Kidney (tissue), 14 donors: ENCODE measurements around the gene ADCY4. TPM values are rescaled to one million over a fixed set of nuclear protein-coding genes. Genes with fewer than 3 reads are reported as not detected.

Experiments used
- DNase-seq, 5 donors: peaks; one replicate each; pipeline ENCODE4 v3.0.0-alpha.2; 2013 to 2020
- FAIRE-seq: peaks from 2 replicates; lab custom pipeline; 2012; peaks lifted over from hg19 to GRCh38; lab: Jason Lieb, UNC
- H3K27ac ChIP-seq, 2 donors: one replicate each; pipeline ENCODE4 v1.7.0; 2013; ENCODE audit warnings: low read depth in 2 of 2, low read length in 2 of 2, inconsistent platforms in 1 of 2
- H3K27me3 ChIP-seq: one replicate; pipeline ENCODE4 v1.7.1; 2013; ENCODE audit warnings: low read length, inconsistent platforms; ENCODE audit not compliant: control insufficient read depth, insufficient read depth
- H3K36me3 ChIP-seq, 3 donors: one replicate each; pipeline versions ENCODE4 v1.7.0 to v1.7.1; 2013; ENCODE audit warnings: low read length in 3 of 3, control low read depth in 1 of 3, inconsistent platforms in 1 of 3; ENCODE audit not compliant: insufficient read depth in 3 of 3, control insufficient read depth in 2 of 3
- H3K4me1 ChIP-seq, 3 donors: one replicate each; pipeline versions ENCODE4 v1.7.0 to v1.7.1; 2013; ENCODE audit warnings: low read length in 3 of 3, inconsistent platforms in 1 of 3, low read depth in 1 of 3; ENCODE audit not compliant: control insufficient read depth in 2 of 3, insufficient read depth in 2 of 3
- H3K4me3 ChIP-seq, 3 donors: one replicate each; pipeline versions ENCODE4 v1.7.0 to v1.8.1; 2013; ENCODE audit warnings: low read length in 3 of 3, control low read depth in 1 of 3, inconsistent platforms in 1 of 3
- H3K9ac ChIP-seq, 3 donors: one replicate each; pipeline versions ENCODE4 v1.7.0 to v1.7.1; 2013; ENCODE audit warnings: low read length in 3 of 3, control low read depth in 1 of 3, inconsistent platforms in 1 of 3
- H3K9me3 ChIP-seq, 3 donors: one replicate each; pipeline versions ENCODE4 v1.7.0 to v1.7.1; 2013; ENCODE audit warnings: low read length in 3 of 3, control low read depth in 1 of 3, inconsistent platforms in 1 of 3; ENCODE audit not compliant: control insufficient read depth in 2 of 3, insufficient read depth in 1 of 3
- intact Hi-C: fragments of 100-400 bp; cut with DNase I; formaldehyde crosslinking; loops from one replicate; pipeline ENCODE4 v1.11.1; 2022
- polyA plus RNA-seq: library from polyadenylated mRNA; stranded (reverse); fragments of 350-450 nt; fragmentation: Illumina TruSeq; extraction: RNeasy Lipid Tissue Mini Kit (QIAGEN cat#74804); gene quantifications from one replicate; pipeline ENCODE4 v1.2.3, GENCODE V29; 2014; ENCODE audit warnings: low read depth, low replicate concordance; ENCODE audit not compliant: insufficient read depth
- total RNA-seq: library from RNA; stranded (reverse); fragmentation: NEBNext Ultra II Directional; extraction: Animal tissue kit (Norgen Biotek cat#: 25700); gene quantifications from one replicate; pipeline ENCODE4 v1.2.1, GENCODE V29; 2021
- TF ChIP-seq, protein P1 (sequence below): IDR thresholded peaks from 3 replicates; pipeline ENCODE4 v1.5.1; 2012; ENCODE audit warnings: mild to moderate bottlenecking, moderate library complexity, borderline replicate concordance; ENCODE audit not compliant: insufficient read depth; ENCODE audit errors: extremely low read depth
- donor health status: control.
- donor health status: control.
- donor health status: control.
- donor health status: control.
- donor health status: control.
- donor health status: DM: yes; HTN: yes; CAD: no.
- donor health status: Normal renal cell carcinoma (clear cell type).

Gene ADCY4
- total and polyA plus RNA-seq, 2 donors from 2014 or later = 19.2 to 57.5 TPM

DNA sequence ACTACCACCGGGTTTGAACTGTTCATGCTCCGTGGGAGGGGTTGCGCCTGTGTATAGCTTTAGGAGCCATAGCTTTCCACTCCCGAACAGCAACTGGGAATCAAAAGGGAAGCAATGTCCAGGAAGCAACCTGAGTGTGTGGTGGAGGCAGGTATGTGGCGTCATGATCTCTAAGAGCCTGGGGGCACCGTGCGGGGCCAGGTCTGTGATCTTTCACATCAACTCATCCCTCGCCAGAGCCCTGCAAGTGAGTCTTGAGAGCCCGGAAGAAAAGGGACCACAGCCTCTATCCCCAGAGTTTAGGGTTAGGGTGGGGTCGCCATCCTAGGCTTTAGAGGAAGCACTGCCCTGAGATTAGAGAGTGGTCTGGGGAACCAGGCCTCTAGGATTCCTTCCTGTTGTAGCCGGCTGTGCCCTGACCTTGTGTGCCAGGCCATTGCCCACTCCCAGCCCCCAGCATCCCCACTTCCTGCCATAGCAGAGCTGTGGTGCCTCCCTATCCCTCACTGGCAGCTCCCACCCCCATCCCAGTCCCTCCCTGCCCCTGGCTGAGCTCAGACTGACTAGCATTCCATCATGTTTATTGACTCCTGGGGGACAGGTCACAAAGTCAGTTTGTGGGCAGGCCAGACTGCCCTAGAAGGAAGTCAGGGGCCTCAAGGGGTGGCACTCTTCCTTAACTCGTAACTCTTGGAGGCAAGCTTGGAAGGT lies 745 bp upstream of the ADCY4 start:
- TF ChIP-seq, protein P1, sequence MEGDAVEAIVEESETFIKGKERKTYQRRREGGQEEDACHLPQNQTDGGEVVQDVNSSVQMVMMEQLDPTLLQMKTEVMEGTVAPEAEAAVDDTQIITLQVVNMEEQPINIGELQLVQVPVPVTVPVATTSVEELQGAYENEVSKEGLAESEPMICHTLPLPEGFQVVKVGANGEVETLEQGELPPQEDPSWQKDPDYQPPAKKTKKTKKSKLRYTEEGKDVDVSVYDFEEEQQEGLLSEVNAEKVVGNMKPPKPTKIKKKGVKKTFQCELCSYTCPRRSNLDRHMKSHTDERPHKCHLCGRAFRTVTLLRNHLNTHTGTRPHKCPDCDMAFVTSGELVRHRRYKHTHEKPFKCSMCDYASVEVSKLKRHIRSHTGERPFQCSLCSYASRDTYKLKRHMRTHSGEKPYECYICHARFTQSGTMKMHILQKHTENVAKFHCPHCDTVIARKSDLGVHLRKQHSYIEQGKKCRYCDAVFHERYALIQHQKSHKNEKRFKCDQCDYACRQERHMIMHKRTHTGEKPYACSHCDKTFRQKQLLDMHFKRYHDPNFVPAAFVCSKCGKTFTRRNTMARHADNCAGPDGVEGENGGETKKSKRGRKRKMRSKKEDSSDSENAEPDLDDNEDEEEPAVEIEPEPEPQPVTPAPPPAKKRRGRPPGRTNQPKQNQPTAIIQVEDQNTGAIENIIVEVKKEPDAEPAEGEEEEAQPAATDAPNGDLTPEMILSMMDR = no peak
- peaks cover 0 to 20% (median 10%) of the 10 kb centered on the region in 3 donors for H3K4me1 ChIP-seq
- FAIRE-seq (no peak), DNase-seq (peak in 4 of 5 donors; percentile 62 to 75 (median 72))
- intact Hi-C loops = loop anchor here (5.0 kb wide), 1 partner anchor 102 kb away; no protein-coding TSS in a partner anchor
- H3K4me3 ChIP-seq = peak overlapping the region in 1 of 3 donors; percentile 50
- peaks cover 14% of the 10 kb centered on the region for H3K27me3 ChIP-seq
- H3K9ac ChIP-seq = no peak overlapping the region
- H3K9me3 ChIP-seq = no peaks in the 10 kb centered on the region
- H3K27ac ChIP-seq = no peak overlapping the region
- no peaks in the 10 kb centered on the region for H3K36me3 ChIP-seq

DNA sequence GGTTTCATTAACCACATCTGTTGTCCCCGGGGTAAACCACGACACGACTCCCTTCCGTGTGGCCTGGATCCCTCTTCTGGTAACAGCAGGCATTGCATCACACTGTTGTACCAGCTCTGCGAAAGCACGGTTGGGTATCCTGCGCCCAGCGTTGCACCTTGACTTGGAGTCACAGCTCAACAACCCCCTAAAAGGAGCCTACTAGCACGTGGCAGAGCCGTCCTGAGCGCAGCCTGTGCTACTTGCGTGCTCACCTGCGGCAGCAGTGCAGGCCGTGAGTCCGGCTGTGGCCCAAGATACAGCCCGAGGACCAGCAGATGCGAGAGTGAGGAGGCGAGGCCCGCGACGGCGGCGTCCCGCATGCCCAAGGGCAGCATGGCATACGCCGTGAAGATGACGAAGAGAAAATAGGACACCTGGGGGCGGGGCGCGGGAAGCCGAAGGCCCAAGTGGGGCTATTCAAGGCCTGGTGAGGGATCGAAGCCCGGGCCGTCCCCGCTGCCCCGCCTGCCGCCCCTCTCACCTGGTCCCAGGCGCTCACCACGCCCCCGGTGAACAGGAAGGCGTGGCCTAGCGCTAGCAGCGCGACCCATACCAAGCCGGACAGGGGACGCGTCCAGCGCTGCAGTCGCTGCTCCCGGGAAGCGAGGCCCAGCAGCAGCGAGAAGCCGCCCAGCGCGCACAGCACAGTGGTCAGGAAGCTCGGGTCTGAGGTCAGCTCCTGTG lies 2.4 kb downstream of the ADCY4 start:
- Histone ChIP-seq H3K4me3 (peak overlapping the region in 2 of 3 donors; percentile 30 to 56), H3K9ac (no peak overlapping the region)
- TF ChIP-seq, protein P1 = peak; percentile 79

GRCh38 chr14:24331731-24332267 lies 3.1 kb downstream of the ADCY4 start:
- no peak overlapping the region for H3K27ac ChIP-seq
- FAIRE-seq = no peak
- peaks cover 0 to 11% (median 10%) of the 10 kb centered on the region in 3 donors for H3K4me1 ChIP-seq

More for the DNA sequence above, 2.4 kb downstream of the ADCY4 start:
- DNase-seq = peak; percentile 85 to 88 (median 87)
- H3K27me3 ChIP-seq = peaks cover 14% of the 10 kb centered on the region
- no peak for FAIRE-seq
- peaks cover 0 to 11% (median 10%) of the 10 kb centered on the region in 3 donors for H3K4me1 ChIP-seq
- H3K36me3 ChIP-seq = no peaks in the 10 kb centered on the region
- intact Hi-C loops = no loop called here
- no peaks in the 10 kb centered on the region for H3K9me3 ChIP-seq
- no peak overlapping the region for H3K27ac ChIP-seq

More at GRCh38 chr14:24331731-24332267, 3.1 kb downstream of the ADCY4 start:
- H3K9me3 ChIP-seq = no peaks in the 10 kb centered on the region
- peak overlapping the region in 1 of 3 donors; percentile 56 for H3K4me3 ChIP-seq
- H3K36me3 ChIP-seq = no peaks in the 10 kb centered on the region
- H3K9ac ChIP-seq = no peak overlapping the region
- intact Hi-C loops = no loop called here
- peak in 2 of 5 donors; percentile 25 to 77 for DNase-seq
- peaks cover 14% of the 10 kb centered on the region for H3K27me3 ChIP-seq
- TF ChIP-seq, protein P1 = no peak
